PC-9 (cell line): Measurements from ENCODE around the gene BOC.

ENCODE experiments used
- CTCF ChIP-seq: fragments of 200-600 bp; sonication (generic); conservative IDR thresholded peaks from 2 replicates; pipeline ENCODE4 v1.6.1; 2017; ENCODE audit warnings: mixed run types, antibody characterized with exemption, mild to moderate bottlenecking, moderate library complexity
- EZH2 ChIP-seq: fragments of 200-600 bp; sonication (generic); IDR thresholded peaks from 2 replicates; pipeline ENCODE4 v1.8.0; 2017; ENCODE audit warnings: antibody characterized with exemption, low read depth

- TF ChIP-seq CTCF (no peak), EZH2 (no peak)
Measured at GRCh38 chr3:113265231-113265630, 53.9 kb downstream of the BOC start.
